ENCODE data around the gene ATXN1. TPM values are rescaled to one million over a fixed set of nuclear protein-coding genes. Genes with fewer than 3 reads are reported as not detected.

The ATXN1 gene
- polyA plus RNA-seq, 1 of the 3 experiments (the other 2 are of a cell fraction) = 7.9 TPM

- TF ChIP-seq EP300 (IDR thresholded peaks at IDR 0.05; ENCODE audit: borderline replicate concordance in 1 of 2, low read depth in 1 of 2, low read length in 1 of 2) = no peak
- TF ChIP-seq MAX (IDR thresholded peaks at IDR 0.05; ENCODE audit: low read depth) = no peak
- no peak for TF ChIP-seq MXI1 (IDR thresholded peaks at IDR 0.05; ENCODE audit: low read depth, low read length)
- no peak for TF ChIP-seq USF2 (IDR thresholded peaks at IDR 0.05; ENCODE audit: borderline replicate concordance, low read depth, low read length)
- no peak for TF ChIP-seq FOXM1 (IDR thresholded peaks at IDR 0.05; ENCODE audit: low read depth)
- no peak for TF ChIP-seq YY1 (IDR thresholded peaks at IDR 0.05; ENCODE audit: low read depth)
- TF ChIP-seq PBX3 (IDR thresholded peaks at IDR 0.05) = no peak
- no peak for TF ChIP-seq FOXJ3 (CRISPR knock-in tag; IDR thresholded peaks at IDR 0.05)
- no peak for TF ChIP-seq JUND (IDR thresholded peaks at IDR 0.05)
- TF ChIP-seq POLR2AphosphoS5 (IDR thresholded peaks at IDR 0.05; ENCODE audit: low read depth, low read length) = no peak
Measured at GRCh38 chr6:16305246-16305725, 456.0 kb downstream of the ATXN1 start (continued).

GRCh38 chr6:16302721-16303552 is 458.3 kb downstream of the ATXN1 start:
- Histone ChIP-seq H3K9me3 (no peaks in the 10 kb centered on the region), H3F3A (replicated peaks; ENCODE audit: insufficient read depth) (no peaks in the 10 kb centered on the region), H2AFZ (ENCODE audit: low read depth) (no peak overlapping the region), H3K27me3 (ENCODE audit: insufficient read depth) (no peaks in the 10 kb centered on the region), H3K27ac (ENCODE audit: low read depth in 2 of 2, low read length in 1 of 2) (no peak overlapping the region), H3K36me3 (replicated peaks in 1 of 2; ENCODE audit: control insufficient read depth in 1 of 2, insufficient read depth in 2 of 2, low read length in 1 of 2) (peaks cover 18 to 23% of the 10 kb centered on the region in 2 experiments), H3K4me1 (ENCODE audit: control insufficient read depth in 1 of 2, insufficient read depth in 2 of 2, low read depth in 1 of 2, low read length in 1 of 2) (no peaks in the 10 kb centered on the region), H3K9ac (no peak overlapping the region), H3K4me2 (no peak overlapping the region), H3K9me2 (no peaks in the 10 kb centered on the region), H3K79me2 (ENCODE audit: insufficient read depth) (no peaks in the 10 kb centered on the region), H4K20me1 (ENCODE audit: insufficient read depth) (no peaks in the 10 kb centered on the region), H3K4me3 (ENCODE audit: low read depth in 2 of 2, low read length in 1 of 2) (no peak overlapping the region)
- 92% methylated on average over 24 of the region's 27 CpGs for WGBS (ENCODE audit: low lambda C conversion rate)
- POLR2A ChIA-PET = no interaction called here
- CTCF ChIA-PET = interaction anchor here (1.5 kb wide), 1 partner anchor 14 kb away, joined by 3 read pairs; no protein-coding TSS in a partner anchor
- no peak for DNase-seq
- TF ChIP-seq REST (IDR thresholded peaks at IDR 0.05; ENCODE audit: low read depth, low read length) (no peak), USF2 (IDR thresholded peaks at IDR 0.05; ENCODE audit: borderline replicate concordance, low read depth, low read length) (no peak), SIN3A (IDR thresholded peaks at IDR 0.05; ENCODE audit: borderline replicate concordance, low read depth, low read length) (no peak), IRF3 (IDR thresholded peaks at IDR 0.05; ENCODE audit: low read depth, low read length) (no peak), FOXM1 (IDR thresholded peaks at IDR 0.05; ENCODE audit: low read depth) (no peak), CHD2 (IDR thresholded peaks at IDR 0.05; ENCODE audit: low read length, partially characterized antibody) (no peak), YY1 (IDR thresholded peaks at IDR 0.05; ENCODE audit: low read depth) (no peak), CTCF (IDR thresholded peaks at IDR 0.05) (no peak), RFX5 (IDR thresholded peaks at IDR 0.05; ENCODE audit: low read length) (no peak), TEAD4 (IDR thresholded peaks at IDR 0.05; ENCODE audit: borderline replicate concordance, insufficient read depth) (no peak), GATA2 (CRISPR knock-in tag; IDR thresholded peaks at IDR 0.05) (no peak), GABPA (IDR thresholded peaks at IDR 0.05; ENCODE audit: low read depth) (no peak)

All from SK-N-SH (cell line).